Endodermal cell (in vitro differentiated cells): ENCODE results near the gene BICD1. TPM values are rescaled to one million over a fixed set of nuclear protein-coding genes. Genes with fewer than 3 reads are reported as not detected.
A peak's percentile ranks its signal among the peaks of the same experiment; 100 is the strongest.

Experiments used
- DNase-seq: peaks from one replicate; pipeline ENCODE4 v3.0.0-alpha.2; 2017
- H3K27ac ChIP-seq: 2 replicates; pipeline ENCODE4 v1.5.1; 2013; ENCODE audit warnings: mild to moderate bottlenecking, low read depth, low read length, moderate library complexity
- H3K27me3 ChIP-seq: 2 replicates; pipeline ENCODE4 v1.6.1; 2013; ENCODE audit warnings: mild to moderate bottlenecking, low read length, moderate library complexity; ENCODE audit not compliant: insufficient read depth, control insufficient read depth, poor library complexity, severe bottlenecking
- H3K36me3 ChIP-seq: 2 replicates; pipeline ENCODE4 v1.7.0; 2013; ENCODE audit warnings: mild to moderate bottlenecking, low read length, moderate library complexity; ENCODE audit not compliant: control insufficient read depth, insufficient read depth
- H3K4me1 ChIP-seq: one replicate; pipeline ENCODE4 v1.7.0; 2013; ENCODE audit warnings: low read length; ENCODE audit not compliant: control insufficient read depth, insufficient read depth
- H3K4me3 ChIP-seq: 2 replicates; pipeline ENCODE4 v1.5.1; 2013; ENCODE audit warnings: mild to moderate bottlenecking, low read length, moderate library complexity
- H3K9ac ChIP-seq: 2 replicates; pipeline ENCODE4 v1.6.1; 2013; ENCODE audit warnings: mild to moderate bottlenecking, low read length, moderate library complexity; ENCODE audit not compliant: poor library complexity, severe bottlenecking; ENCODE audit errors: extremely low read depth
- H3K9me3 ChIP-seq: 2 replicates; pipeline ENCODE4 v1.6.1; 2013; ENCODE audit warnings: mild to moderate bottlenecking, low read length, moderate library complexity; ENCODE audit not compliant: control insufficient read depth
- H3K27ac Mint-ChIP-seq: 2 replicates; pipeline ENCODE4 v1.8.0; 2020; ENCODE audit warnings: mixed read lengths
- H3K27me3 Mint-ChIP-seq: 2 replicates; pipeline ENCODE4 v1.8.0; 2021; ENCODE audit warnings: mild to moderate bottlenecking, mixed read lengths; ENCODE audit not compliant: insufficient read depth
- H3K36me3 Mint-ChIP-seq: 2 replicates; pipeline ENCODE4 v1.8.0; 2020; ENCODE audit warnings: low read depth, mixed read lengths
- H3K4me1 Mint-ChIP-seq: 2 replicates; pipeline ENCODE4 v1.8.0; 2020; ENCODE audit warnings: mixed read lengths
- H3K4me3 Mint-ChIP-seq: 2 replicates; pipeline ENCODE4 v1.8.0; 2020; ENCODE audit warnings: mild to moderate bottlenecking, moderate library complexity, mixed read lengths
- H3K9me3 Mint-ChIP-seq: 2 replicates; pipeline ENCODE4 v1.8.0; 2020; ENCODE audit warnings: mild to moderate bottlenecking, mixed read lengths
- WGBS, 2 experiments: methylation state at CpG; one replicate each; pipeline versions ENCODE4 v1.1.5 to v1.1.7; 2013; ENCODE audit warnings: missing lambda C conversion rate in 2 of 2, mixed read lengths in 1 of 2; ENCODE audit not compliant: insufficient coverage in 1 of 2, insufficient read length in 1 of 2; 5-methylcytosine and 5-hydroxymethylcytosine counted together
- total RNA-seq, 2 donors: library from RNA; stranded (reverse); fragmentation: NEBNext Ultra II Directional in 1 of 2; extraction: Animal tissue kit (Norgen Biotek cat#: 25700) in 1 of 2; gene quantifications; 2 replicates in 1 of 2; 3 replicates in 1 of 2; pipeline ENCODE4 v1.2.1, GENCODE V29; 2021
- TF ChIP-seq, protein P1 (sequence below): fragments of 200-600 bp; sonication (generic); conservative IDR thresholded peaks from 2 replicates; pipeline ENCODE4 v1.5.0; 2021; ENCODE audit warnings: antibody characterized with exemption, mild to moderate bottlenecking

The BICD1 gene
- total RNA-seq, 2 donors from 2014 or later = 56.0 to 101 TPM

DNA sequence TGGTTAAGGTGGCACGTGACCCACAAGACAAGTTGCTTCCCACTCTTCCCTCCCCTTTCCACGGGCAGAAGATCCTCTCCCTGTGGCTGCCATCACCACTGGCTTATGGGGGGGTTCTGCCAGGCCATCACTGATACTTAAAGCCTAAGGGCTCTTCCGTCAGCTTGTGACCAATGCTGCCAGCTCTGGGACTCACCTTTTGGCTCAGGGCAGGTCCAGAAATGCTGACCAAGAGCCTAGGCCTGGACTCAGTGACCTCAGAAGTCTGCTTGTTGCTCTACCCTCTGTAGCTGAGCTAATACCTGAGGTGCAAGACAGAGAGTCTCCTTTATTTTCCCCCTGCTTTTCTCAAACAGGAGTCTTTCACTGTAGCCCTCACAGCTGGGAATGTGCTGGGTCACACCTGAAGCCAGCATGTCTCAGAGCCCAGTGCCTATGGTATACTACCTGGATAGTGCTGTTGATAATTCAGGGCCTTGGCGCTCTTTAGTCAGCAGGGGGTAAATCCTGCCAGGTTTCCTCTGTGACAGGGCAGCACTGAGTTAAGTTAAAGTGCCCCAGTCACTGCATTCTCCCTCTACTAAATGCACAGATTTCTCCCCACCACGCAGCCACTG lies 312.4 kb downstream of the BICD1 start:
- TF ChIP-seq, protein P1, sequence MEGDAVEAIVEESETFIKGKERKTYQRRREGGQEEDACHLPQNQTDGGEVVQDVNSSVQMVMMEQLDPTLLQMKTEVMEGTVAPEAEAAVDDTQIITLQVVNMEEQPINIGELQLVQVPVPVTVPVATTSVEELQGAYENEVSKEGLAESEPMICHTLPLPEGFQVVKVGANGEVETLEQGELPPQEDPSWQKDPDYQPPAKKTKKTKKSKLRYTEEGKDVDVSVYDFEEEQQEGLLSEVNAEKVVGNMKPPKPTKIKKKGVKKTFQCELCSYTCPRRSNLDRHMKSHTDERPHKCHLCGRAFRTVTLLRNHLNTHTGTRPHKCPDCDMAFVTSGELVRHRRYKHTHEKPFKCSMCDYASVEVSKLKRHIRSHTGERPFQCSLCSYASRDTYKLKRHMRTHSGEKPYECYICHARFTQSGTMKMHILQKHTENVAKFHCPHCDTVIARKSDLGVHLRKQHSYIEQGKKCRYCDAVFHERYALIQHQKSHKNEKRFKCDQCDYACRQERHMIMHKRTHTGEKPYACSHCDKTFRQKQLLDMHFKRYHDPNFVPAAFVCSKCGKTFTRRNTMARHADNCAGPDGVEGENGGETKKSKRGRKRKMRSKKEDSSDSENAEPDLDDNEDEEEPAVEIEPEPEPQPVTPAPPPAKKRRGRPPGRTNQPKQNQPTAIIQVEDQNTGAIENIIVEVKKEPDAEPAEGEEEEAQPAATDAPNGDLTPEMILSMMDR = peak; percentile 32
- Histone ChIP-seq H3K4me3 (peak overlapping the region; percentile 63), H3K27ac (peak overlapping the region; percentile 3), H3K9me3 (peaks cover 7% of the 10 kb centered on the region), H3K36me3 (peaks cover 35% of the 10 kb centered on the region), H3K27me3 (no peaks in the 10 kb centered on the region), H3K4me1 (peaks cover 21% of the 10 kb centered on the region), H3K9ac (peak overlapping the region; percentile 45)
- WGBS, 2 experiments = 61 to 70% methylated on average over 2 to 5 of the region's 5 CpGs
- Mint-ChIP-seq H3K36me3 (peaks cover 35% of the 10 kb centered on the region), H3K27me3 (no peaks in the 10 kb centered on the region), H3K9me3 (peaks cover 9% of the 10 kb centered on the region), H3K4me1 (peaks cover 46% of the 10 kb centered on the region), H3K4me3 (peak overlapping the region; percentile 17), H3K27ac (peak overlapping the region; percentile 97)
- DNase-seq = peak; percentile 91

GRCh38 chr12:32419520-32419960 lies 312.9 kb downstream of the BICD1 start:
- H3K27ac Mint-ChIP-seq = peak overlapping the region; percentile 97
- peaks cover 46% of the 10 kb centered on the region for H3K4me1 Mint-ChIP-seq

DNA sequence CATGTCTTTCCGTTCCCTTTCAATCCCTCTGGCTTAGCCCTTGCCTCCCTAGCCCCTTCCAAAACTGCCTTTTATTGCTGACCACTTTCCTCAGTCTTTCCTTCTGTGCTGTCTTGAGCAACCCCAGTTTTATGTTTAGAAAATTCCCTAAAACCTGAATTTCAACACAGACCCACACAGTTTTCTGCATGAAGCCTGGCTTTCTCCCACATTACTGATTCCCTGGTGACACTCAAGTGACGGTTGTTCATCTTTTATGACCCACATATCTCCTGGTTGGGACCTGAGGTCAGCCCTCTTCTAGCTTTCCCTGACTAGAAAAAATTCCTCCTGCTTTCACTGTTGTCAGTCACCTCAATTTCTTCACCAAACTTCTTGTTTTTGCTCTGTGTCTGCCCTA lies 313.7 kb downstream of the BICD1 start:
- H3K27ac Mint-ChIP-seq = peak overlapping the region; percentile 97
- Histone ChIP-seq H3K9ac (no peak overlapping the region), H3K9me3 (peaks cover 12% of the 10 kb centered on the region), H3K4me1 (peaks cover 21% of the 10 kb centered on the region), H3K36me3 (peaks cover 38% of the 10 kb centered on the region), H3K4me3 (peak overlapping the region; percentile 63), H3K27ac (no peak overlapping the region), H3K27me3 (no peaks in the 10 kb centered on the region)
- peaks cover 22% of the 10 kb centered on the region for H3K9me3 Mint-ChIP-seq
- H3K36me3 Mint-ChIP-seq = peaks cover 49% of the 10 kb centered on the region
- no peaks in the 10 kb centered on the region for H3K27me3 Mint-ChIP-seq
- peak overlapping the region; percentile 17 for H3K4me3 Mint-ChIP-seq
- TF ChIP-seq, protein P1 = no peak
- DNase-seq = no peak
- 64 to 82% methylated on average over 2 of the region's 2 CpGs for WGBS, 2 experiments
- H3K4me1 Mint-ChIP-seq = peaks cover 42% of the 10 kb centered on the region

More at GRCh38 chr12:32419520-32419960, 312.9 kb downstream of the BICD1 start:
- no peaks in the 10 kb centered on the region for H3K27me3 ChIP-seq
- peak overlapping the region; percentile 17 for H3K4me3 Mint-ChIP-seq
- no peak overlapping the region for H3K27ac ChIP-seq
- H3K9ac ChIP-seq = peak overlapping the region; percentile 45
- peaks cover 11% of the 10 kb centered on the region for H3K9me3 ChIP-seq
- peak overlapping the region; percentile 63 for H3K4me3 ChIP-seq
- 43 to 47% methylated on average over 2 of the region's 2 CpGs for WGBS, 2 experiments
- TF ChIP-seq, protein P1 = peak; percentile 11
- H3K4me1 ChIP-seq = peaks cover 21% of the 10 kb centered on the region
- DNase-seq = no peak
- peaks cover 41% of the 10 kb centered on the region for H3K36me3 Mint-ChIP-seq
- H3K27me3 Mint-ChIP-seq = no peaks in the 10 kb centered on the region
- peaks cover 14% of the 10 kb centered on the region for H3K9me3 Mint-ChIP-seq
- H3K36me3 ChIP-seq = peaks cover 38% of the 10 kb centered on the region
